ENCODE data around the gene LHX1.

Gene LHX1

DNA sequence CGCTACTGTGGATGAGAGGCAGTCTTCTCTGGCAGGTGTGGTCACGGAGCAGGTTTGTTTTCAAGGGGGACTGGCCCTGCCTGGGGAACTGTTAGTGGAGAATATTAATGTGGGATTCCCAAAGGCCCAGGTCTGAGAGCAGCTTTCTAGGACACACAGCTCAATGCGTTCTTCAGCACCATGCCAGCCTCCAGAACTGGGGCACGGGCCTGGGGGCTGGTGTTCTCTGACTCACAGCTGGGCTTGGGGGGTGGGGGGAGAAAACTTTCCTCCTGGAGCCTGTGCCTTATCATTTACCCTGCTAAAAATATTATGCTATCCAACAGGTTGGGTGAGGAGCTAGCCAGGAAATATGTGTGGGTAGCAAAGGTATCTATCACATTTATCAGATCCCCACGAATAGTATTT, 13.5 kb upstream of the LHX1 start:
- Histone ChIP-seq H3K27me3 (ENCODE audit: insufficient read depth, insufficient read length) (no peaks in the 10 kb centered on the region), H3K4me1 (ENCODE audit: insufficient read depth, insufficient read length) (peaks cover 28% of the 10 kb centered on the region), H3K4me3 (ENCODE audit: insufficient read length, low read depth) (no peak overlapping the region), H3K9ac (ENCODE audit: insufficient read length, low read depth) (no peak overlapping the region), H3K9me3 (ENCODE audit: insufficient read depth, low read length) (no peaks in the 10 kb centered on the region), H3K36me3 (ENCODE audit: insufficient read depth, insufficient read length, low read length) (no peaks in the 10 kb centered on the region)
- no peak for DNase-seq (ENCODE audit: low read depth, low spot score)
- no peak for TF ChIP-seq ZNF274 (IDR thresholded peaks at IDR 0.05; ENCODE audit: low read depth, low read length)
- TF ChIP-seq SUZ12 (IDR thresholded peaks at IDR 0.05; ENCODE audit: extremely low read depth, insufficient read depth, insufficient read length) = no peak
- TF ChIP-seq YY1 (IDR thresholded peaks at IDR 0.05; ENCODE audit: insufficient read depth, insufficient read length) = no peak

DNA sequence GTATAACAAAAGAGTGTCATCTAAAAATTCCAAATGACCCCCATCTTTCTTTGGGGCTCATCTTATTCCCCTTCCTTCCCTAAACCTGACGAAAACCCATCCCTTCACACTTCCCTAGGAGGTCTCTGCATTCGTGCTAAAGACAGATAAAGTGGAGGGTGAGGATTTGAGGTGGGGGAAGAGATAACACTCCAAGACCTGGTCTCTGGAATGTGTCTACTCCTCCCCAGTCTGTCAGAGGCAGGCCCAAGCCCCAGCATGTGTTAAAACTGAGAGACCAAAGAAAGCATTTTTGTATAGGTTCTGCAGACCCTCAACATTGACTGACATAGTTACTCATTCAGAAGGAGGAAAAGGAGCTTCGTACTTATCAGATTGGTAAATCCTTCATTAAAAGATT, 11.0 kb upstream of the LHX1 start:
- Histone ChIP-seq H3K36me3 (ENCODE audit: insufficient read depth, insufficient read length, low read length) (no peaks in the 10 kb centered on the region), H3K9ac (ENCODE audit: insufficient read length, low read depth) (no peak overlapping the region), H3K4me3 (ENCODE audit: insufficient read length, low read depth) (no peak overlapping the region), H3K27me3 (ENCODE audit: insufficient read depth, insufficient read length) (peaks cover 24% of the 10 kb centered on the region), H3K9me3 (ENCODE audit: insufficient read depth, low read length) (no peaks in the 10 kb centered on the region), H3K4me1 (ENCODE audit: insufficient read depth, insufficient read length) (peaks cover 20% of the 10 kb centered on the region)
- DNase-seq (ENCODE audit: low read depth, low spot score) = no peak
- TF ChIP-seq YY1 (IDR thresholded peaks at IDR 0.05; ENCODE audit: insufficient read depth, insufficient read length) = no peak
- TF ChIP-seq SUZ12 (IDR thresholded peaks at IDR 0.05; ENCODE audit: extremely low read depth, insufficient read depth, insufficient read length) = no peak
- TF ChIP-seq ZNF274 (IDR thresholded peaks at IDR 0.05; ENCODE audit: low read depth, low read length) = no peak

DNA sequence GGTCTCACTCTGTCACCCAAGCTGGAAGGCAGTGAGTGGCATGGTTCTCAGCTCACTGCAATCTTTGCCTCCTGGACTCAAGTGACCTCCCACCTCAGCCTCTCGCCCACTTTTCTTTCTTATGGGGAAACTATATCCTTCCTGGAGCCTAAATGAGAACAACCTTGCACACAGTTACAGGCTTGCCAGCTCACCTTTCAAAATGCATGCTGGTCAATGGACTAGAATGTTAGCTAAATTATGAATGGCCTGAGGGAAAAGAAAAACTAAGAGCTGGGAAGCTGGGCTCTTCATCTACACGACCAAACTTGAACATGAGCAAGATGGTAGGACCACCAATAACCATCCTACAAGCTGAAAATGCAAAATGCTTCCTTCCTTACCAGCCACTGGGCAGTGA, 10.6 kb upstream of the LHX1 start:
- H3K4me1 ChIP-seq (ENCODE audit: insufficient read depth, insufficient read length) = peaks cover 21% of the 10 kb centered on the region

DNA sequence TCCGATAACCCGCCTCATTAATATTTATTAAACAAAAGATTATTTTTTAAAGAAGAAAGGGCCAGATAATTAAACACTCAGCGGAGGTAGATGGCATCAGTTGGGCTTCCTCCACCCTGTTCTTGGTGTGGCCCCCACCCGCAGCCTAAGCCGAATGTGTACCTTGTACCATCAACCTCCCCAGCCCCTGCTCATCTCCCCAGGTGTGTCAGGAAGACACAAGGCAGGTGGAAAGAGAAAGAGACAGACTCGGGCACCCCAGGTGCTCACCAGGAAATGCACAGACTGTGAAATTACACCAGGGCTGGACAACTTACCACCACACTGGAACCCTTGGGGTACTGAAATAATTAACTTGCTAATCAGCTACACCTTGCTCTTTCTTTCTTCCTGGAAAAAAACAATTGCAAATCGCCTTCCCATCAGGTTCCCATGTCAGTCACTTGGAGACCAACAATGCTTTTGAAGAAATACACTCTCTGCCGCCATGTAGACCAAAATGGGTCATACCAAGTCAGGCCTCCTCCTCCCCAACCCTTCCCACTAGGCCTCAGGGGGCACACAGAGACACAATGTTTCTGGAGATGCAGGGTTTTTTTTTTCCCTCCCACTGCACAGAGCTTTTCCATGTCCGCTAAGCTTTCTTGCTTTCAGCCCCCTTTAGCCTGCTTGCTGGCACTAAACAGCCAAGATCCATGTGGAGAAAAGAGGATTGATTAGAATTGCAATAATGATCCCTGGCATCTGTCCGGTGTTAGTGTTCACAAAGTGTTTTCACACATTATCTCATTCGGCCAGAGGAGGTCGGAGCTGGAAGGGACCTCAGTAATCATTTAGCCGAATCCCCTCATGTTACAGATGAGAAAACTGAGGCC, 8.6 kb upstream of the LHX1 start:
- Histone ChIP-seq H3K36me3 (ENCODE audit: insufficient read depth, insufficient read length, low read length) (no peaks in the 10 kb centered on the region), H3K4me3 (ENCODE audit: insufficient read length, low read depth) (no peak overlapping the region), H3K9me3 (ENCODE audit: insufficient read depth, low read length) (no peaks in the 10 kb centered on the region), H3K27me3 (ENCODE audit: insufficient read depth, insufficient read length) (peaks cover 49% of the 10 kb centered on the region), H3K4me1 (ENCODE audit: insufficient read depth, insufficient read length) (peaks cover 12% of the 10 kb centered on the region), H3K9ac (ENCODE audit: insufficient read length, low read depth) (no peak overlapping the region)
- TF ChIP-seq SUZ12 (IDR thresholded peaks at IDR 0.05; ENCODE audit: extremely low read depth, insufficient read depth, insufficient read length) (no peak), ZNF274 (IDR thresholded peaks at IDR 0.05; ENCODE audit: low read depth, low read length) (no peak), YY1 (IDR thresholded peaks at IDR 0.05; ENCODE audit: insufficient read depth, insufficient read length) (no peak)
- no peak for DNase-seq (ENCODE audit: low read depth, low spot score)

More for the DNA sequence above, 10.6 kb upstream of the LHX1 start:
- Histone ChIP-seq H3K27me3 (ENCODE audit: insufficient read depth, insufficient read length) (peaks cover 29% of the 10 kb centered on the region), H3K36me3 (ENCODE audit: insufficient read depth, insufficient read length, low read length) (no peaks in the 10 kb centered on the region), H3K9ac (ENCODE audit: insufficient read length, low read depth) (no peak overlapping the region), H3K4me3 (ENCODE audit: insufficient read length, low read depth) (no peak overlapping the region), H3K9me3 (ENCODE audit: insufficient read depth, low read length) (no peaks in the 10 kb centered on the region)
- TF ChIP-seq YY1 (IDR thresholded peaks at IDR 0.05; ENCODE audit: insufficient read depth, insufficient read length) = no peak
- TF ChIP-seq SUZ12 (IDR thresholded peaks at IDR 0.05; ENCODE audit: extremely low read depth, insufficient read depth, insufficient read length) = no peak
- TF ChIP-seq ZNF274 (IDR thresholded peaks at IDR 0.05; ENCODE audit: low read depth, low read length) = no peak
- no peak for DNase-seq (ENCODE audit: low read depth, low spot score)

DNA sequence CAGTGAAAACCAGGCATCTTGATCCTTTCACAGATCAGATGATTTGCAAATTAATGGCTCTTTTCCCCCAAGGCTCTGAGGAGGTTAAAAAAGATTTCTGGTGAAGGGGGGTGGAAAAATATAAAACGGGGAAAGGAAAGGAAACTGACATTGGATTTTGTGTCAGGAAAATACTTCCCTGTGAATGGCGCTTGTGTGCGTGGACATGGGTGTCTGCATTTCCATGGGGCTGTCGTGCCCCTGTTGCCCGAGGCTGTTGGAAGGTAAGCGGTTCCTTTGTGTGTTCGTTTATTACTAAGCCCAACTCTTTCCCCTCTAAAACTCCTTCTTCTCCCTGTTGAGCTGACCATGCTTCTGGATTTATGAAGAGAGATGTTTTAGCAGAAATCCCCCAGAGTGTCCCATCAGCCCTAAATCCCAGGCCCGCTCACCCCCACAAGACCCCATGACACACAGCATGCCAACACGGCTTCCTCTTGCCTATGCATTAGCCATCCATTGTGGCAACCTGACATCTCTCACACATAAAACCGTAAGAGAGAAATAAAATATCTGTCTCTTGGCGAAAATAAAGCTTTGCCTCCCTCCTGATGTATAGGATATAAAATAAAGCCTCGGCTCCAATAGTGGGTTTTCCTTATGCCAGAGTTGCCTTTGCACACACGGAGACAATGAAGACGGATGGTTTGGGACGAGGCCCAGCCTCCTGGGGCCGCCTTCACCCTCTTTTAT, 7.3 kb upstream of the LHX1 start:
- DNase-seq (ENCODE audit: low read depth, low spot score) = no peak
- Histone ChIP-seq H3K9me3 (ENCODE audit: insufficient read depth, low read length) (no peaks in the 10 kb centered on the region), H3K4me1 (ENCODE audit: insufficient read depth, insufficient read length) (peaks cover 15% of the 10 kb centered on the region), H3K36me3 (ENCODE audit: insufficient read depth, insufficient read length, low read length) (no peaks in the 10 kb centered on the region), H3K4me3 (ENCODE audit: insufficient read length, low read depth) (no peak overlapping the region), H3K27me3 (ENCODE audit: insufficient read depth, insufficient read length) (peaks cover 62% of the 10 kb centered on the region), H3K9ac (ENCODE audit: insufficient read length, low read depth) (no peak overlapping the region)
- TF ChIP-seq YY1 (IDR thresholded peaks at IDR 0.05; ENCODE audit: insufficient read depth, insufficient read length) (no peak), SUZ12 (IDR thresholded peaks at IDR 0.05; ENCODE audit: extremely low read depth, insufficient read depth, insufficient read length) (no peak), ZNF274 (IDR thresholded peaks at IDR 0.05; ENCODE audit: low read depth, low read length) (no peak)

DNA sequence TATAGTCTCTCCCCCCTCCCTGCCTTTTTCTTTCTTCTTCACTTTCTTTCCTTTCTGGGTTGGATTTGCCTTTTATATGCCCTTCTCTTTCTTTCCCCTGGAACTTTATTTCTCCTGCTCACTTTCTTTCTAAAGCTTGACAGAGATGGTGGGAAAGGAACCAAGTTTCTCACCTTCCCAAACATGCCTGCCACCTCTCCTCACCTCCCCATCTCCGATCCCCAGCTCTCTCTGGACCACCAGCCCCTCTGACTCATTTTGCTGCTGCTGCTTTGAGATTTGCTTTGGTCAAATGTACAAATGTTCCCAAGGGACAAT, 6.7 kb upstream of the LHX1 start:
- no peaks in the 10 kb centered on the region for H3K9me3 ChIP-seq (ENCODE audit: insufficient read depth, low read length)
- DNase-seq (ENCODE audit: low read depth, low spot score) = no peak
- no peak for TF ChIP-seq SUZ12 (IDR thresholded peaks at IDR 0.05; ENCODE audit: extremely low read depth, insufficient read depth, insufficient read length)
- TF ChIP-seq YY1 (IDR thresholded peaks at IDR 0.05; ENCODE audit: insufficient read depth, insufficient read length) = no peak
- TF ChIP-seq ZNF274 (IDR thresholded peaks at IDR 0.05; ENCODE audit: low read depth, low read length) = no peak
- no peak overlapping the region for H3K4me3 ChIP-seq (ENCODE audit: insufficient read length, low read depth)
- H3K4me1 ChIP-seq (ENCODE audit: insufficient read depth, insufficient read length) = peaks cover 16% of the 10 kb centered on the region
- peaks cover 67% of the 10 kb centered on the region for H3K27me3 ChIP-seq (ENCODE audit: insufficient read depth, insufficient read length)
- H3K36me3 ChIP-seq (ENCODE audit: insufficient read depth, insufficient read length, low read length) = no peaks in the 10 kb centered on the region
- no peak overlapping the region for H3K9ac ChIP-seq (ENCODE audit: insufficient read length, low read depth)

DNA sequence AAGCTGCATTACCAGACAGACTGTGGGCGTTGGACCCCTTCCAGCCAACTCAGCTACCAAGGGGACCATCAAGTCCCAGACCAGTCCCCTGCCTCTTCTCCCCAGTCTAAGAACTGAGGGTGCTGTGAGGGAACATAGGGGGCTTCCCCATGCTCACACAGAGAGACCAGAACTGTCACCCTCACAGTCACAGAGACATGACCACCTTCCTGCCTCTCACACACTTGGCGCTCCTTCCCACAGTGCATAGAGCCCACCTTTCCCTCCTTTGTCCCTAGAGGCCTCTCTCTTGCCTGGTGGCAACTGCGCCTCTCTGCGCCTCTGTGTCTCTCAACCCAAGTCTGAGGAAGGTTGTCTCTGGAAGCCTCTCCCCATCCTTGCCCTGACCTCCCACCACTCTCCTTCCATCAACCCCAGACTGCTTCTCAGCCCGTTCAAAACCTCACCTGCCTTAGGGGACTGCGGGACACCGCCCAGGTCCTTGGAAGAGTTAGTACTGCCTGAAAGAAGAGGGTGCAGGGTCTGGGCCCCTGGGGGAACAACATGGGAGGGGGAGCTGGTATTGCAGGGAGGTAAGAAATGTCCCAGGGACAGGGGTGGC, 6.1 kb upstream of the LHX1 start:
- H3K4me1 ChIP-seq (ENCODE audit: insufficient read depth, insufficient read length) = peaks cover 18% of the 10 kb centered on the region
- peaks cover 74% of the 10 kb centered on the region for H3K27me3 ChIP-seq (ENCODE audit: insufficient read depth, insufficient read length)
- no peak overlapping the region for H3K9ac ChIP-seq (ENCODE audit: insufficient read length, low read depth)
- TF ChIP-seq ZNF274 (IDR thresholded peaks at IDR 0.05; ENCODE audit: low read depth, low read length) (no peak), YY1 (IDR thresholded peaks at IDR 0.05; ENCODE audit: insufficient read depth, insufficient read length) (no peak), SUZ12 (IDR thresholded peaks at IDR 0.05; ENCODE audit: extremely low read depth, insufficient read depth, insufficient read length) (no peak)
- H3K36me3 ChIP-seq (ENCODE audit: insufficient read depth, insufficient read length, low read length) = no peaks in the 10 kb centered on the region
- DNase-seq (ENCODE audit: low read depth, low spot score) = no peak
- no peaks in the 10 kb centered on the region for H3K9me3 ChIP-seq (ENCODE audit: insufficient read depth, low read length)
- no peak overlapping the region for H3K4me3 ChIP-seq (ENCODE audit: insufficient read length, low read depth)
